Mesenchymal stem cell (in vitro differentiated cells and primary cell): Measurements from ENCODE around the gene MMP13.

Source experiments
- DNase-seq: peaks from one replicate; pipeline ENCODE4 v3.0.0-alpha.2; 2013
- H2AFZ ChIP-seq: one replicate; pipeline ENCODE4 v1.6.1; 2013; ENCODE audit warnings: low read depth, mild to moderate bottlenecking, control low read depth, inconsistent platforms, low read length, moderate library complexity
- H2AK5ac ChIP-seq: 2 replicates; pipeline ENCODE4 v1.6.1; 2013; ENCODE audit warnings: low read length, moderate library complexity, mild to moderate bottlenecking, inconsistent platforms; ENCODE audit not compliant: severe bottlenecking
- H2BK120ac ChIP-seq: one replicate; pipeline ENCODE4 v1.6.1; 2013; ENCODE audit warnings: low read depth, mild to moderate bottlenecking, inconsistent platforms, low read length, moderate library complexity
- H2BK12ac ChIP-seq, 2 experiments: one replicate each; pipeline ENCODE4 v1.6.1; 2013; ENCODE audit warnings: inconsistent platforms in 2 of 2, low read length in 2 of 2, mild to moderate bottlenecking in 2 of 2, moderate library complexity in 2 of 2, control low read depth in 1 of 2
- H2BK15ac ChIP-seq: one replicate; pipeline ENCODE4 v1.6.1; 2013; ENCODE audit warnings: mild to moderate bottlenecking, low read depth, inconsistent platforms; ENCODE audit not compliant: poor library complexity, severe bottlenecking
- H2BK5ac ChIP-seq: 2 replicates; pipeline ENCODE4 v1.6.1; 2013; ENCODE audit warnings: low read depth, mild to moderate bottlenecking, low read length, control low read depth, inconsistent platforms; ENCODE audit not compliant: poor library complexity, severe bottlenecking
- H3K14ac ChIP-seq, 2 experiments: one replicate each; pipeline ENCODE4 v1.6.1; 2013; ENCODE audit warnings: inconsistent platforms in 2 of 2, low read length in 2 of 2, control low read depth in 1 of 2, mild to moderate bottlenecking in 1 of 2, moderate library complexity in 1 of 2
- H3K18ac ChIP-seq, 2 experiments: one replicate each; pipeline ENCODE4 v1.6.1; 2013; ENCODE audit warnings: inconsistent platforms in 2 of 2, low read length in 2 of 2, control low read depth in 1 of 2, low read depth in 1 of 2, mild to moderate bottlenecking in 1 of 2
- H3K23ac ChIP-seq, 2 experiments: one replicate each; pipeline ENCODE4 v1.6.1; 2013; ENCODE audit warnings: inconsistent platforms in 2 of 2, low read length in 2 of 2, mild to moderate bottlenecking in 2 of 2, moderate library complexity in 2 of 2, control low read depth in 1 of 2
- H3K27ac ChIP-seq: 2 replicates; pipeline ENCODE4 v1.5.1; 2013; ENCODE audit warnings: mild to moderate bottlenecking, moderate library complexity, low read length, control low read depth, inconsistent platforms; ENCODE audit not compliant: poor library complexity, severe bottlenecking
- H3K27me3 ChIP-seq, 2 experiments: 2 replicates each; pipeline versions ENCODE4 v1.6.1 to v1.7.0; 2013; ENCODE audit warnings: low read length in 2 of 2, mild to moderate bottlenecking in 2 of 2, moderate library complexity in 2 of 2, control low read depth in 1 of 2, inconsistent platforms in 1 of 2; ENCODE audit not compliant: control insufficient read depth in 1 of 2, insufficient read depth in 1 of 2
- H3K36me3 ChIP-seq, 2 experiments: 2 replicates each; pipeline versions ENCODE4 v1.6.1 to v1.7.0; 2013; ENCODE audit warnings: low read length in 2 of 2, control low read depth in 1 of 2, inconsistent platforms in 1 of 2, low read depth in 1 of 2, mild to moderate bottlenecking in 1 of 2; ENCODE audit not compliant: insufficient read depth in 2 of 2, control insufficient read depth in 1 of 2
- H3K4ac ChIP-seq, 2 experiments: one replicate each; pipeline ENCODE4 v1.6.1; 2013; ENCODE audit warnings: inconsistent platforms in 2 of 2, low read length in 2 of 2, mild to moderate bottlenecking in 2 of 2, moderate library complexity in 2 of 2, control low read depth in 1 of 2, low read depth in 1 of 2
- H3K4me1 ChIP-seq: 2 replicates; pipeline ENCODE4 v1.6.1; 2013; ENCODE audit warnings: low read depth, low read length, control low read depth; ENCODE audit not compliant: control insufficient read depth, insufficient read depth
- H3K4me2 ChIP-seq: 2 replicates; pipeline ENCODE4 v1.6.1; 2013; ENCODE audit warnings: low read length, mild to moderate bottlenecking, inconsistent platforms; ENCODE audit not compliant: poor library complexity, severe bottlenecking
- H3K4me3 ChIP-seq, 2 experiments: 2 replicates each; pipeline versions ENCODE4 v1.5.1 to v1.7.0; 2013; ENCODE audit warnings: low read length in 2 of 2, mild to moderate bottlenecking in 2 of 2, control low read depth in 1 of 2, low read depth in 1 of 2; ENCODE audit not compliant: insufficient read depth in 1 of 2
- H3K79me1 ChIP-seq: replicated peaks from 2 replicates; pipeline ENCODE4 v1.6.1; 2013; ENCODE audit warnings: mild to moderate bottlenecking, control low read depth, low read length, inconsistent platforms; ENCODE audit not compliant: poor library complexity, severe bottlenecking
- H3K9ac ChIP-seq: 2 replicates; pipeline ENCODE4 v1.7.0; 2013; ENCODE audit warnings: mild to moderate bottlenecking, low read length, moderate library complexity
- H3K9me3 ChIP-seq: 2 replicates; pipeline ENCODE4 v1.7.0; 2013; ENCODE audit warnings: mild to moderate bottlenecking, low read length; ENCODE audit not compliant: control insufficient read depth
- H4K8ac ChIP-seq: one replicate; pipeline ENCODE4 v1.6.1; 2013; ENCODE audit warnings: inconsistent platforms, mild to moderate bottlenecking, low read length, moderate library complexity
- H4K91ac ChIP-seq: one replicate; pipeline ENCODE4 v1.6.1; 2013; ENCODE audit warnings: mild to moderate bottlenecking, low read length, inconsistent platforms
- WGBS: methylation state at CpG from one replicate; pipeline ENCODE4 v1.1.7; 2013; ENCODE audit warnings: mixed read lengths; 5-methylcytosine and 5-hydroxymethylcytosine counted together

MMP13 gene

DNA sequence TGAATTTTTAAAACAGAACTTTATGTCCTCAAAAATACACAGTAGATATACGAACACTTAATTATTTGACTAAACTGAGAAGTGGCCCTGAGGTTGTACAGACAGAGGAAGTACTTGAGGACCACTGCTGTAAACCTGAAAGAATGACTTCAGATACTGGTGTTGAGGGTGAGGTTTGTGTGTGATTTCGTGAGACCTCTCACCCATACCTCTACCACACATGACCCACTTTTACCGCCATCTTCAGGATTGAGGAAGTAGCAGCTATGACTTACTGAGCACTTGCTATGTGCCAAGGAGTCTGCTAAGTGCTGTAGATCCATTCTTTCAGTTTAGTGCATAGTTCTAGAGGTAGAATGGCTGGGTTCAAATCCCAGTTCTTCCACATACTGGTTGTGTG is 21.9 kb downstream of the MMP13 start:
- H2BK120ac ChIP-seq = no peak overlapping the region
- H3K4me2 ChIP-seq = no peak overlapping the region
- no peak overlapping the region for H2AK5ac ChIP-seq
- H4K8ac ChIP-seq = no peak overlapping the region
- no peak overlapping the region for H3K9ac ChIP-seq
- H3K23ac ChIP-seq = no peak overlapping the region
- no peak overlapping the region for H3K27ac ChIP-seq
- H3K9me3 ChIP-seq = no peaks in the 10 kb centered on the region
- no peak overlapping the region for H3K4ac ChIP-seq
- H3K14ac ChIP-seq = no peak overlapping the region
- H3K27me3 ChIP-seq = no peaks in the 10 kb centered on the region
- H4K91ac ChIP-seq = no peak overlapping the region
- H3K18ac ChIP-seq = no peak overlapping the region
- H3K4me1 ChIP-seq = peaks cover 8% of the 10 kb centered on the region
- no peak for DNase-seq
- no peak overlapping the region for H2AFZ ChIP-seq
- H3K4me3 ChIP-seq = no peak overlapping the region
- no peak overlapping the region for H2BK5ac ChIP-seq
- no peaks in the 10 kb centered on the region for H3K79me1 ChIP-seq
- 100% methylated on average over 1 of the region's 3 CpGs for WGBS
- H2BK12ac ChIP-seq = no peak overlapping the region
- H3K36me3 ChIP-seq = no peaks in the 10 kb centered on the region
- H2BK15ac ChIP-seq = no peak overlapping the region

DNA sequence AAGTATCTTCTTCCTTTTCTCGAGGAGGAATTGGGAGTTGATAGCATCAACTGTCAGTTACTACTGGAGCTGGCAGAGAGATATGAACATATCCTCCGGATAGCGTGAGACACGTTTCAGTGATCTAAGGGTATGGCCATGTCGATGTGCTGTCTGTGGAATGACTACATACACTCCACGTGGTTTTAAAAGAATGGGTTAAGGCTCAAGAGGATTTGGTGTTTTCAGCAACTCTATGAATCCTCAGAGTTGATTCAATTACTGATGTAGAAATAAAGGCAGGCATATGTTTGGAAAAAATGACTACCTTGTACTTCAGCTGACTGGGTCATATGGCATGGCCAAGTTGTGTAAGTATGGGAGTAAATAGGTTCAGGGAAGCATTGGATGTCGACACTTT is 22.9 kb downstream of the MMP13 start:
- H2BK15ac ChIP-seq = no peak overlapping the region
- H2BK120ac ChIP-seq = no peak overlapping the region
- no peak overlapping the region for H3K18ac ChIP-seq
- no peak overlapping the region for H3K9ac ChIP-seq
- H3K27me3 ChIP-seq = no peaks in the 10 kb centered on the region
- peak; percentile 16 for DNase-seq
- no peak overlapping the region for H2BK12ac ChIP-seq
- no peak overlapping the region for H3K4me3 ChIP-seq
- no peak overlapping the region for H2BK5ac ChIP-seq
- no peak overlapping the region for H2AFZ ChIP-seq
- H3K9me3 ChIP-seq = no peaks in the 10 kb centered on the region
- no peak overlapping the region for H3K23ac ChIP-seq
- WGBS = 93% methylated on average over 6 of the region's 7 CpGs
- H3K4ac ChIP-seq = no peak overlapping the region
- no peak overlapping the region for H3K14ac ChIP-seq
- no peak overlapping the region for H4K91ac ChIP-seq
- H2AK5ac ChIP-seq = peak overlapping the region; percentile 57
- no peak overlapping the region for H4K8ac ChIP-seq
- H3K36me3 ChIP-seq = no peaks in the 10 kb centered on the region
- H3K4me2 ChIP-seq = no peak overlapping the region
- no peaks in the 10 kb centered on the region for H3K79me1 ChIP-seq
- peaks cover 10% of the 10 kb centered on the region for H3K4me1 ChIP-seq
- no peak overlapping the region for H3K27ac ChIP-seq

GRCh38 chr11:102930451-102930850 is 25.1 kb downstream of the MMP13 start:
- no peaks in the 10 kb centered on the region for H3K27me3 ChIP-seq
- no peak overlapping the region for H2BK12ac ChIP-seq
- peaks cover 10% of the 10 kb centered on the region for H3K4me1 ChIP-seq
- H2BK15ac ChIP-seq = no peak overlapping the region
- no peaks in the 10 kb centered on the region for H3K36me3 ChIP-seq
- H3K14ac ChIP-seq = no peak overlapping the region
- DNase-seq = no peak
- no peak overlapping the region for H4K8ac ChIP-seq
- no peaks in the 10 kb centered on the region for H3K9me3 ChIP-seq
- no peak overlapping the region for H2BK5ac ChIP-seq
- no peak overlapping the region for H2BK120ac ChIP-seq
- no peak overlapping the region for H3K23ac ChIP-seq
- H2AFZ ChIP-seq = no peak overlapping the region
- peak overlapping the region; percentile 78 for H3K27ac ChIP-seq
- no peak overlapping the region for H3K4ac ChIP-seq
- no peak overlapping the region for H3K18ac ChIP-seq
- H2AK5ac ChIP-seq = no peak overlapping the region
- no peak overlapping the region for H3K9ac ChIP-seq
- no peak overlapping the region for H3K4me3 ChIP-seq
- no peak overlapping the region for H3K4me2 ChIP-seq
- no peaks in the 10 kb centered on the region for H3K79me1 ChIP-seq
- no peak overlapping the region for H4K91ac ChIP-seq

- no peaks in the 10 kb centered on the region for H3K79me1 ChIP-seq
- H3K4ac ChIP-seq = no peak overlapping the region
- no peak overlapping the region for H2BK12ac ChIP-seq
- no peak overlapping the region for H4K8ac ChIP-seq
- H2BK5ac ChIP-seq = peak overlapping the region; percentile 89
- H3K4me1 ChIP-seq = peaks cover 9% of the 10 kb centered on the region
- no peak overlapping the region for H4K91ac ChIP-seq
- H3K36me3 ChIP-seq = no peaks in the 10 kb centered on the region
- no peaks in the 10 kb centered on the region for H3K27me3 ChIP-seq
- WGBS = 100% methylated on average over 1 of the region's 1 CpG
- no peak for DNase-seq
- no peak overlapping the region for H2AFZ ChIP-seq
- H2BK120ac ChIP-seq = no peak overlapping the region
- no peak overlapping the region for H2AK5ac ChIP-seq
- peak overlapping the region; percentile 96 for H3K27ac ChIP-seq
- no peak overlapping the region for H3K4me2 ChIP-seq
- H3K18ac ChIP-seq = no peak overlapping the region
- H3K4me3 ChIP-seq = no peak overlapping the region
- H3K9me3 ChIP-seq = no peaks in the 10 kb centered on the region
- no peak overlapping the region for H3K23ac ChIP-seq
- no peak overlapping the region for H2BK15ac ChIP-seq
- H3K14ac ChIP-seq = no peak overlapping the region
- no peak overlapping the region for H3K9ac ChIP-seq
Measured at GRCh38 chr11:102929972-102930371, 25.6 kb downstream of the MMP13 start.
